Vagina (tissue), 2 donors: ENCODE data around the gene PPP5C.

Source experiments
- POLR2AphosphoS5 ChIP-seq, 2 donors: sonication (generic); formaldehyde crosslinking; IDR thresholded peaks; one replicate each; pipeline ENCODE4 v1.9.0; 2017; ENCODE audit warnings: antibody characterized with exemption in 2 of 2, mild to moderate bottlenecking in 2 of 2, low read depth in 1 of 2; ENCODE audit not compliant: insufficient read depth in 1 of 2
- TF ChIP-seq, protein P1 (sequence below), 3 experiments: fragments of 450-650 bp in 2 of 3; fragments of 200-600 bp in 1 of 3; sonication (generic) in 1 of 3; IDR thresholded peaks; one replicate each; pipeline ENCODE4 v1.5.1; 2017 to 2019; ENCODE audit warnings: antibody characterized with exemption in 3 of 3, mild to moderate bottlenecking in 2 of 3, moderate library complexity in 2 of 3

DNA sequence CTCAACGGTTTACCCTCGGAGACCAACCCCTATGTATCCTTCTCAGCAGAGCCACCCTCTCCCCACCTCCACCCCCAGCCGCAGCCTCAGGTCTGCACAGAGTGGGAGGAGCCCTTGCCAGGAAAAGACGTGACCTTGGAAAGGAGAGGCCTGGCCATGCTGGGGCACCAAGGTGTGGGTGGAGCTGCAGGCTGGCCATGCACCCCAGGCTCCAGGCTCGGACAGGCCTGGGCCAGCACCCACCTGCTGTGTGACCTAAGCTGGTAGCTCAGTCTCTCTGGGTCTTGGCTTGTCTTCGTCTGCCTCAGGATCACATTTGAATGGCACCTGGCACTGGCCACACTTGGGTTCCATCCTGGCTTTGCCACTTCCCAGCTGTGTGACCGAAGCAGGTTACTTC lies 37.0 kb downstream of the PPP5C start:
- TF ChIP-seq POLR2AphosphoS5 (IDR thresholded peaks at IDR 0.05; ENCODE audit: insufficient read depth in 1 of 2, low read depth in 1 of 2): no peak
- TF ChIP-seq, protein P1, sequence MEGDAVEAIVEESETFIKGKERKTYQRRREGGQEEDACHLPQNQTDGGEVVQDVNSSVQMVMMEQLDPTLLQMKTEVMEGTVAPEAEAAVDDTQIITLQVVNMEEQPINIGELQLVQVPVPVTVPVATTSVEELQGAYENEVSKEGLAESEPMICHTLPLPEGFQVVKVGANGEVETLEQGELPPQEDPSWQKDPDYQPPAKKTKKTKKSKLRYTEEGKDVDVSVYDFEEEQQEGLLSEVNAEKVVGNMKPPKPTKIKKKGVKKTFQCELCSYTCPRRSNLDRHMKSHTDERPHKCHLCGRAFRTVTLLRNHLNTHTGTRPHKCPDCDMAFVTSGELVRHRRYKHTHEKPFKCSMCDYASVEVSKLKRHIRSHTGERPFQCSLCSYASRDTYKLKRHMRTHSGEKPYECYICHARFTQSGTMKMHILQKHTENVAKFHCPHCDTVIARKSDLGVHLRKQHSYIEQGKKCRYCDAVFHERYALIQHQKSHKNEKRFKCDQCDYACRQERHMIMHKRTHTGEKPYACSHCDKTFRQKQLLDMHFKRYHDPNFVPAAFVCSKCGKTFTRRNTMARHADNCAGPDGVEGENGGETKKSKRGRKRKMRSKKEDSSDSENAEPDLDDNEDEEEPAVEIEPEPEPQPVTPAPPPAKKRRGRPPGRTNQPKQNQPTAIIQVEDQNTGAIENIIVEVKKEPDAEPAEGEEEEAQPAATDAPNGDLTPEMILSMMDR (IDR thresholded peaks at IDR 0.05): no peak
